Measurements from ENCODE around the gene FGF5.

DNA sequence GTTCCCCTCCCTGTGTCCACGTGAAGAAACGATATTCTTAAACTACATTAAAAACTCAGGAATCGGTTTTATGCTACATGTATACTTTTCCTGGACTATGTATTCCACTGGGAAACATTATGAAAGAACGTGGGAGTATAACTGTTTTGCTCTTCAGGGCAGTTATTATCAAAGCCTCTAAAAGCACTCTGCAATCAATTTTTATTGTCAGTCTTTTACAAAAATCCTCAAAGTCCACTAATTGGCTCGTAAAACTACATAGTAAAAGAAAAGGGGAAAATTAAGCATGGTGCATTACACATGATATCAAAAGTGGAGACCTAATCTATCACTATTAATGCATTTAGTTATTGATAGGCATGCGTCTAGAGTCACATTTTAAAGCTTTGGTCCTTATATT, 57.7 kb downstream of the FGF5 start:
- no peak for TF ChIP-seq POLR2A (IDR thresholded peaks at IDR 0.05; ENCODE audit: insufficient read depth in 1 of 2, low read depth in 2 of 2, low read length in 2 of 2)
- TF ChIP-seq, protein P1, sequence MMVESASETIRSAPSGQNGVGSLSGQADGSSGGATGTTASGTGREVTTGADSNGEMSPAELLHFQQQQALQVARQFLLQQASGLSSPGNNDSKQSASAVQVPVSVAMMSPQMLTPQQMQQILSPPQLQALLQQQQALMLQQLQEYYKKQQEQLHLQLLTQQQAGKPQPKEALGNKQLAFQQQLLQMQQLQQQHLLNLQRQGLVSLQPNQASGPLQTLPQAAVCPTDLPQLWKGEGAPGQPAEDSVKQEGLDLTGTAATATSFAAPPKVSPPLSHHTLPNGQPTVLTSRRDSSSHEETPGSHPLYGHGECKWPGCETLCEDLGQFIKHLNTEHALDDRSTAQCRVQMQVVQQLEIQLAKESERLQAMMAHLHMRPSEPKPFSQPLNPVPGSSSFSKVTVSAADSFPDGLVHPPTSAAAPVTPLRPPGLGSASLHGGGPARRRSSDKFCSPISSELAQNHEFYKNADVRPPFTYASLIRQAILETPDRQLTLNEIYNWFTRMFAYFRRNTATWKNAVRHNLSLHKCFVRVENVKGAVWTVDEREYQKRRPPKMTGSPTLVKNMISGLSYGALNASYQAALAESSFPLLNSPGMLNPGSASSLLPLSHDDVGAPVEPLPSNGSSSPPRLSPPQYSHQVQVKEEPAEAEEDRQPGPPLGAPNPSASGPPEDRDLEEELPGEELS (CRISPR knock-in tag; IDR thresholded peaks at IDR 0.05) = no peak
- TF ChIP-seq ZKSCAN1 (IDR thresholded peaks at IDR 0.05; ENCODE audit: low read length) = no peak
- no peak for TF ChIP-seq SYNCRIP (IDR thresholded peaks at IDR 0.05; ENCODE audit: insufficient read depth, low read depth, low read length)
- TF ChIP-seq, protein P2, sequence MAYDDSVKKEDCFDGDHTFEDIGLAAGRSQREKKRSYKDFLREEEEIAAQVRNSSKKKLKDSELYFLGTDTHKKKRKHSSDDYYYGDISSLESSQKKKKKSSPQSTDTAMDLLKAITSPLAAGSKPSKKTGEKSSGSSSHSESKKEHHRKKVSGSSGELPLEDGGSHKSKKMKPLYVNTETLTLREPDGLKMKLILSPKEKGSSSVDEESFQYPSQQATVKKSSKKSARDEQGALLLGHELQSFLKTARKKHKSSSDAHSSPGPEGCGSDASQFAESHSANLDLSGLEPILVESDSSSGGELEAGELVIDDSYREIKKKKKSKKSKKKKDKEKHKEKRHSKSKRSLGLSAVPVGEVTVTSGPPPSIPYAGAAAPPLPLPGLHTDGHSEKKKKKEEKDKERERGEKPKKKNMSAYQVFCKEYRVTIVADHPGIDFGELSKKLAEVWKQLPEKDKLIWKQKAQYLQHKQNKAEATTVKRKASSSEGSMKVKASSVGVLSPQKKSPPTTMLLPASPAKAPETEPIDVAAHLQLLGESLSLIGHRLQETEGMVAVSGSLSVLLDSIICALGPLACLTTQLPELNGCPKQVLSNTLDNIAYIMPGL (CRISPR knock-in tag; IDR thresholded peaks at IDR 0.05; ENCODE audit: borderline replicate concordance in 1 of 2, low read depth in 1 of 2) = no peak
- TF ChIP-seq, protein P3, sequence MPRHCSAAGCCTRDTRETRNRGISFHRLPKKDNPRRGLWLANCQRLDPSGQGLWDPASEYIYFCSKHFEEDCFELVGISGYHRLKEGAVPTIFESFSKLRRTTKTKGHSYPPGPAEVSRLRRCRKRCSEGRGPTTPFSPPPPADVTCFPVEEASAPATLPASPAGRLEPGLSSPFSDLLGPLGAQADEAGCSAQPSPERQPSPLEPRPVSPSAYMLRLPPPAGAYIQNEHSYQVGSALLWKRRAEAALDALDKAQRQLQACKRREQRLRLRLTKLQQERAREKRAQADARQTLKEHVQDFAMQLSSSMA (CRISPR knock-in tag; IDR thresholded peaks at IDR 0.05) = no peak
- no peak for TF ChIP-seq ZNF34 (CRISPR knock-in tag; IDR thresholded peaks at IDR 0.05; ENCODE audit: borderline replicate concordance)
- TF ChIP-seq, protein P4, sequence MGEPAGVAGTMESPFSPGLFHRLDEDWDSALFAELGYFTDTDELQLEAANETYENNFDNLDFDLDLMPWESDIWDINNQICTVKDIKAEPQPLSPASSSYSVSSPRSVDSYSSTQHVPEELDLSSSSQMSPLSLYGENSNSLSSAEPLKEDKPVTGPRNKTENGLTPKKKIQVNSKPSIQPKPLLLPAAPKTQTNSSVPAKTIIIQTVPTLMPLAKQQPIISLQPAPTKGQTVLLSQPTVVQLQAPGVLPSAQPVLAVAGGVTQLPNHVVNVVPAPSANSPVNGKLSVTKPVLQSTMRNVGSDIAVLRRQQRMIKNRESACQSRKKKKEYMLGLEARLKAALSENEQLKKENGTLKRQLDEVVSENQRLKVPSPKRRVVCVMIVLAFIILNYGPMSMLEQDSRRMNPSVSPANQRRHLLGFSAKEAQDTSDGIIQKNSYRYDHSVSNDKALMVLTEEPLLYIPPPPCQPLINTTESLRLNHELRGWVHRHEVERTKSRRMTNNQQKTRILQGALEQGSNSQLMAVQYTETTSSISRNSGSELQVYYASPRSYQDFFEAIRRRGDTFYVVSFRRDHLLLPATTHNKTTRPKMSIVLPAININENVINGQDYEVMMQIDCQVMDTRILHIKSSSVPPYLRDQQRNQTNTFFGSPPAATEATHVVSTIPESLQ (CRISPR knock-in tag; conservative IDR thresholded peaks at IDR 0.05) = no peak
- TF ChIP-seq ZNF773 (CRISPR knock-in tag; IDR thresholded peaks at IDR 0.05; ENCODE audit: borderline replicate concordance) = no peak
- TF ChIP-seq EZH2 (conservative IDR thresholded peaks at IDR 0.05; ENCODE audit: low read depth, low read length) = no peak
- no peak for TF ChIP-seq ISX (CRISPR knock-in tag; conservative IDR thresholded peaks at IDR 0.05)
- TF ChIP-seq, protein P5, sequence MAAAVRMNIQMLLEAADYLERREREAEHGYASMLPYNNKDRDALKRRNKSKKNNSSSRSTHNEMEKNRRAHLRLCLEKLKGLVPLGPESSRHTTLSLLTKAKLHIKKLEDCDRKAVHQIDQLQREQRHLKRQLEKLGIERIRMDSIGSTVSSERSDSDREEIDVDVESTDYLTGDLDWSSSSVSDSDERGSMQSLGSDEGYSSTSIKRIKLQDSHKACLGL (CRISPR knock-in tag; IDR thresholded peaks at IDR 0.05) = no peak
- TF ChIP-seq ZNF772 (CRISPR knock-in tag; IDR thresholded peaks at IDR 0.05) = no peak
- TF ChIP-seq, protein P6, sequence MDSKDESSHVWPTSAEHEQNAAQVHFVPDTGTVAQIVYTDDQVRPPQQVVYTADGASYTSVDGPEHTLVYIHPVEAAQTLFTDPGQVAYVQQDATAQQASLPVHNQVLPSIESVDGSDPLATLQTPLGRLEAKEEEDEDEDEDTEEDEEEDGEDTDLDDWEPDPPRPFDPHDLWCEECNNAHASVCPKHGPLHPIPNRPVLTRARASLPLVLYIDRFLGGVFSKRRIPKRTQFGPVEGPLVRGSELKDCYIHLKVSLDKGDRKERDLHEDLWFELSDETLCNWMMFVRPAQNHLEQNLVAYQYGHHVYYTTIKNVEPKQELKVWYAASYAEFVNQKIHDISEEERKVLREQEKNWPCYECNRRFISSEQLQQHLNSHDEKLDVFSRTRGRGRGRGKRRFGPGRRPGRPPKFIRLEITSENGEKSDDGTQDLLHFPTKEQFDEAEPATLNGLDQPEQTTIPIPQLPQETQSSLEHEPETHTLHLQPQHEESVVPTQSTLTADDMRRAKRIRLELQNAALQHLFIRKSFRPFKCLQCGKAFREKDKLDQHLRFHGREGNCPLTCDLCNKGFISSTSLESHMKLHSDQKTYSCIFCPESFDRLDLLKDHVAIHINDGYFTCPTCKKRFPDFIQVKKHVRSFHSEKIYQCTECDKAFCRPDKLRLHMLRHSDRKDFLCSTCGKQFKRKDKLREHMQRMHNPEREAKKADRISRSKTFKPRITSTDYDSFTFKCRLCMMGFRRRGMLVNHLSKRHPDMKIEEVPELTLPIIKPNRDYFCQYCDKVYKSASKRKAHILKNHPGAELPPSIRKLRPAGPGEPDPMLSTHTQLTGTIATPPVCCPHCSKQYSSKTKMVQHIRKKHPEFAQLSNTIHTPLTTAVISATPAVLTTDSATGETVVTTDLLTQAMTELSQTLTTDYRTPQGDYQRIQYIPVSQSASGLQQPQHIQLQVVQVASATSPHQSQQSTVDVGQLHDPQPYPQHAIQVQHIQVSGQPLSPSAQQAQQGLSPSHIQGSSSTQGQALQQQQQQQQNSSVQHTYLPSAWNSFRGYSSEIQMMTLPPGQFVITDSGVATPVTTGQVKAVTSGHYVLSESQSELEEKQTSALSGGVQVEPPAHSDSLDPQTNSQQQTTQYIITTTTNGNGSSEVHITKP (CRISPR knock-in tag; IDR thresholded peaks at IDR 0.05; ENCODE audit: low read depth) = no peak
